NCI-H82 treated with DMSO at 0.1 percent for 48 hours (cell line): Measurements from ENCODE around the gene TRIM36.

Experiments
- DNase-seq: peaks from one replicate; lab custom pipeline; 2025; ENCODE audit not compliant: unreplicated experiment; lab: John Stamatoyannopoulos, UW

The TRIM36 gene

GRCh38 chr5:115168829-115169486 is 750 bp downstream of the TRIM36 start:
- DNase-seq, result no peak

- DNase-seq, result no peak
Observed at GRCh38 chr5:115166744-115167393, 2.8 kb downstream of the TRIM36 start.

- no peak for DNase-seq
Observed at GRCh38 chr5:115165790-115166189, 3.9 kb downstream of the TRIM36 start.

- no peak for DNase-seq
Observed at GRCh38 chr5:115160975-115161475, 8.7 kb downstream of the TRIM36 start.

GRCh38 chr5:115151208-115151805 is 18.4 kb downstream of the TRIM36 start:
- no peak for DNase-seq

GRCh38 chr5:115150512-115150911 is 19.2 kb downstream of the TRIM36 start:
- no peak for DNase-seq

- no peak for DNase-seq
Observed at GRCh38 chr5:115147052-115147451, 22.7 kb downstream of the TRIM36 start.

- DNase-seq, result no peak
Observed at GRCh38 chr5:115136294-115136693, 33.4 kb downstream of the TRIM36 start.

GRCh38 chr5:115132465-115132864 is 37.2 kb downstream of the TRIM36 start:
- no peak for DNase-seq

GRCh38 chr5:115126303-115126702 is 43.4 kb downstream of the TRIM36 start:
- no peak for DNase-seq

GRCh38 chr5:115124741-115125140 is 45.0 kb downstream of the TRIM36 start:
- no peak for DNase-seq

GRCh38 chr5:115116001-115116400 is 53.7 kb downstream of the TRIM36 start:
- DNase-seq, result no peak

GRCh38 chr5:115109840-115110239 is 59.9 kb downstream of the TRIM36 start:
- no peak for DNase-seq

GRCh38 chr5:115109356-115109755 is 60.4 kb downstream of the TRIM36 start:
- DNase-seq, result no peak

- DNase-seq, result no peak
Observed at GRCh38 chr5:115100319-115100955, 69.3 kb downstream of the TRIM36 start.

GRCh38 chr5:115098041-115098702 is 71.5 kb downstream of the TRIM36 start:
- DNase-seq, result no peak

GRCh38 chr5:115097236-115097635 is 72.5 kb downstream of the TRIM36 start:
- DNase-seq, result no peak

- DNase-seq, result no peak
Observed at GRCh38 chr5:115096034-115096769, 73.5 kb downstream of the TRIM36 start.

- no peak for DNase-seq
Observed at GRCh38 chr5:115087951-115088350, 81.8 kb downstream of the TRIM36 start.

- DNase-seq, result no peak
Observed at GRCh38 chr5:115086473-115086872, 83.2 kb downstream of the TRIM36 start.
